NB4 (cell line): ENCODE results near the gene FAM170B.

Experiments
- DNase-seq: peaks from one replicate; pipeline ENCODE4 v3.0.0; 2010; ENCODE audit warnings: low read depth
- H3K4me3 ChIP-seq: one replicate; pipeline ENCODE4 v1.5.1; 2011; ENCODE audit warnings: mild to moderate bottlenecking, low read depth, low read length, moderate library complexity
- CTCF ChIP-seq: IDR thresholded peaks from one replicate; pipeline ENCODE4 v1.5.1; 2012; ENCODE audit warnings: low read depth, low read length
- MYC ChIP-seq: IDR thresholded peaks from 2 replicates; pipeline ENCODE4 v1.6.1; 2011; ENCODE audit warnings: low read depth, low read length
- POLR2A ChIP-seq: IDR thresholded peaks from 2 replicates; pipeline ENCODE4 v1.6.1; 2011; ENCODE audit warnings: mild to moderate bottlenecking; ENCODE audit not compliant: insufficient read length; ENCODE audit errors: extremely low read depth
- TF ChIP-seq, protein P1 (sequence below): IDR thresholded peaks from 2 replicates; pipeline ENCODE4 v1.6.1; 2011; ENCODE audit warnings: low read depth, low read length

The FAM170B gene

DNA sequence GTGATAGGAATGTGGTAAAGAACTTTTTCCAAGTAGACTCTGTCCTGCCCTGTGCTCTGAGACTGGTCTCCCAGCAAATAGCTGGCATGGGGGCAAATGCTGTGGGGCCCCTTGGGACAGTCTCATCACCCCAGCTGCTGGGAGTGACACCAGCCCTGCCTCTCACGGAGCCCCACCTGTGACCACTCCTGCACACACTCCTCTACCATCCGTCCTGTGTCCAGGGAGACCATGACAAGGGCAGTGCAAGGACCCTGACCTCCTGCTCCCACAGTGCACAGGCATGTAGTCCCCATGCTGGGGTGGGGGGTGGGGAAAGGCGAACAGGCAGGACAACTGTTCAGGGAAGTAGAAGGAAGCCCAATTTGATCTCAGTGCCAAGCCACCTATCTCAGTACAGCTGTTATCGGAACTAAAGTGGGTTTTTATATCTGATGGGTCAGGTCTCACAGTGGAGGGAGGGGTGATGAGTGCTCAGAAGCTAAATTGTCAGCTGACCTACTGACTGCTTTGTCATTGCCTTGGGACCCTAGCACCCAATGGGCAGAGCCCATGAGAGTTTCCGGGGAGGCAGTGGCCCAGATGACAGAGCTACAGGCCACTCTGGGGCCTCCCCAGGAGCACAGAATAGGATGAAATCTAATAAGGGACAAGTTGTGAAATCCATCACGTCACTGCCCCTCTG is 43.0 kb downstream of the FAM170B start:
- DNase-seq, result no peak
- TF ChIP-seq POLR2A (no peak), MYC (no peak)

GRCh38 chr10:49090189-49090575 is 43.6 kb downstream of the FAM170B start:
- TF ChIP-seq POLR2A (no peak), MYC (no peak), CTCF (no peak)
- TF ChIP-seq, protein P1, sequence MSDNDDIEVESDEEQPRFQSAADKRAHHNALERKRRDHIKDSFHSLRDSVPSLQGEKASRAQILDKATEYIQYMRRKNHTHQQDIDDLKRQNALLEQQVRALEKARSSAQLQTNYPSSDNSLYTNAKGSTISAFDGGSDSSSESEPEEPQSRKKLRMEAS, result no peak
- DNase-seq, result no peak
- H3K4me3 ChIP-seq, result no peak overlapping the region

More for the DNA sequence above, 43.0 kb downstream of the FAM170B start:
- no peak overlapping the region for H3K4me3 ChIP-seq

- no peak for DNase-seq
- TF ChIP-seq CTCF (no peak), MYC (no peak), POLR2A (no peak)
- TF ChIP-seq, protein P1, result no peak
- H3K4me3 ChIP-seq, result no peak overlapping the region
These were observed 44.1 kb downstream of the FAM170B start for GRCh38 chr10:49089557-49090188.

DNA sequence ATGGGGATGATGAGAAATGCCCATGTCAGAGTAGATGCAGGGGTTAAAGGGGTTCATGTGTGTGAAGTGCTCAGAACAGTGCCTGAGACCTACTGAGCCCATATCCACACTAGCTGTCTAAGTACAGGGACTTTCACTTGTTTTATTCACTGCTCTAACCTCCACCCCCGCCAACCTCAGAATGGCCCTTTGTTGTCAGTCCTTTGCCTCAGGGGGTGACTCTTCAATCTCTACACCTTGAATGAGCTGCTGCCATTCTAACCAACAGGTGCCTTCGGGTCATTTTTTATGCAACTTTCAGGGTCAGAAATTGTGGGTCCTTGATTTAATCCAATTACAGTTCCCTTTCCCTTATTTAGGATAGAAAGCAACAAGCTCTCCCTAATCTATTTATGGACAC is 44.7 kb downstream of the FAM170B start:
- no peak overlapping the region for H3K4me3 ChIP-seq
- TF ChIP-seq, protein P1, result no peak
- no peak for TF ChIP-seq POLR2A
- no peak for TF ChIP-seq CTCF
- TF ChIP-seq MYC, result no peak
- DNase-seq, result no peak

DNA sequence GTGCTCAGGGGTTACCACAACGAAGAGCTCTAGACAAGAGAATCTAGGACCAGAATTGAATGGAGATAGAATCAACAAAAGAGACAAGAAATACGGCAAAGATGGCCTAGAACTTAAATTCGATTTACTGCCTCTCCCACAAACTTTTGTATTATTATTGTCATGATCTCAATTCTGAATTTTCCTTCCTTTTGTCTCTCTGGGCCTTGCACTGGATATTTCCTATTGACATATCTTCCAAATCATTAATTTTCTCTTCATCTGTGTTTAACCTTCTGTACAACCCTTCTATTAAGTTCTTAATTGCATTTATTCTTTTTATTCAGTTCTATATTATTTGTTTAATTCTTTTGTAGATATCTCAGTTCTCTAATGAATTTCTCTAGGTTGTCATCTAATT is 46.9 kb downstream of the FAM170B start:
- TF ChIP-seq POLR2A (no peak), MYC (no peak), CTCF (no peak)
- TF ChIP-seq, protein P1, result no peak
- H3K4me3 ChIP-seq, result no peak overlapping the region
- no peak for DNase-seq

DNA sequence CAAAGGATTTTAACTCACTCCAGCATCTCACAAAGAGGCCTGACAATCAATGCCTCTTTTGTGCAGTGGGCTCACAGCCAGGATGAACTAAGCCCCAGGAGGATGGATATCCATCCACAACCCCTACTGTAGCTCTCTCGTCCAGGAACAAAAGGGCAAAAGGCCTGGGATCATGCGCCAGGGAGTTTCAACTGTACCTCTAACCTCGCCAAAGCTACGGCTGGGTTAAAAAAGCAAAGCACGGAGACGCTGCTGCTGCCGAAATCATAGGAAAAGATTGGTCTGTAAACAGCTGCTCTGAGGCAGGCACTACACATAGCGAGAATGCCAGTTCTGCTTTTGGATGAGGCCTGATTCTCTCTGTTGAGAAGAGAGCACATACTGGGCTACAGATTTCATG is 50.6 kb downstream of the FAM170B start:
- DNase-seq, result no peak
- TF ChIP-seq POLR2A (no peak), MYC (no peak), CTCF (no peak)
- TF ChIP-seq, protein P1, result no peak
- no peak overlapping the region for H3K4me3 ChIP-seq
